H9 (cell line): ENCODE results near the gene USP7. TPM values are rescaled to one million over a fixed set of nuclear protein-coding genes. Genes with fewer than 3 reads are reported as not detected.

Experiments
- DNase-seq: peaks from one replicate; pipeline ENCODE4 v3.0.0-alpha.2; 2017
- H2AFZ ChIP-seq: one replicate; pipeline ENCODE4 v1.6.1; 2013; ENCODE audit warnings: mild to moderate bottlenecking, low read length, control low read depth, moderate library complexity
- H2AK5ac ChIP-seq: 2 replicates; pipeline ENCODE4 v1.6.1; 2013; ENCODE audit warnings: low read length, control low read depth, mixed read lengths; ENCODE audit not compliant: insufficient read length
- H2BK120ac ChIP-seq: one replicate; pipeline ENCODE4 v1.6.1; 2013; ENCODE audit warnings: low read depth, mild to moderate bottlenecking, low read length, control low read depth, inconsistent platforms; ENCODE audit not compliant: poor library complexity, severe bottlenecking
- H2BK12ac ChIP-seq: 2 replicates; pipeline ENCODE4 v1.6.1; 2013; ENCODE audit warnings: low read length, control low read depth, mixed read lengths, low read depth; ENCODE audit not compliant: insufficient read length
- H2BK15ac ChIP-seq: 2 replicates; pipeline ENCODE4 v1.6.1; 2013; ENCODE audit warnings: low read depth, low read length, control low read depth
- H2BK20ac ChIP-seq: one replicate; pipeline ENCODE4 v1.6.1; 2013; ENCODE audit warnings: low read depth, mild to moderate bottlenecking, low read length, control low read depth, inconsistent platforms; ENCODE audit not compliant: poor library complexity, severe bottlenecking
- H2BK5ac ChIP-seq: 2 replicates; pipeline ENCODE4 v1.6.1; 2013; ENCODE audit warnings: low read length, control low read depth, mixed read lengths; ENCODE audit not compliant: insufficient read length
- H3K14ac ChIP-seq: 2 replicates; pipeline ENCODE4 v1.6.1; 2013; ENCODE audit warnings: low read length, control low read depth; ENCODE audit not compliant: insufficient read depth
- H3K18ac ChIP-seq: 2 replicates; pipeline ENCODE4 v1.6.1; 2013; ENCODE audit warnings: low read depth, mild to moderate bottlenecking, mixed read lengths, low read length, control low read depth; ENCODE audit not compliant: insufficient read length
- H3K23ac ChIP-seq: 2 replicates; pipeline ENCODE4 v1.6.1; 2013; ENCODE audit warnings: low read length, control low read depth, mixed read lengths, low read depth; ENCODE audit not compliant: insufficient read length
- H3K23me2 ChIP-seq: 2 replicates; pipeline ENCODE4 v1.6.1; 2013; ENCODE audit warnings: low read depth, mild to moderate bottlenecking, mixed read lengths, low read length, control low read depth; ENCODE audit not compliant: insufficient read length, poor library complexity, severe bottlenecking
- H3K27ac ChIP-seq: 2 replicates; pipeline ENCODE4 v1.5.1; 2013; ENCODE audit warnings: low read length, control low read depth, mixed read lengths, low read depth; ENCODE audit not compliant: insufficient read length
- H3K27me3 ChIP-seq: 2 replicates; pipeline ENCODE4 v1.6.1; 2013; ENCODE audit warnings: low read length, control low read depth, inconsistent platforms; ENCODE audit not compliant: insufficient read depth
- H3K4ac ChIP-seq: 2 replicates; pipeline ENCODE4 v1.6.1; 2013; ENCODE audit warnings: low read depth, mild to moderate bottlenecking, control low read depth, inconsistent platforms, low read length, moderate library complexity
- H3K4me1 ChIP-seq: 2 replicates; pipeline ENCODE4 v1.6.1; 2013; ENCODE audit warnings: low read length, control low read depth, inconsistent platforms; ENCODE audit not compliant: insufficient read depth
- H3K4me2 ChIP-seq: 2 replicates; pipeline ENCODE4 v1.6.1; 2013; ENCODE audit warnings: low read length, control low read depth, mixed read lengths; ENCODE audit not compliant: insufficient read length, insufficient read depth
- H3K56ac ChIP-seq: 2 replicates; pipeline ENCODE4 v1.6.1; 2013; ENCODE audit warnings: low read depth, mild to moderate bottlenecking, mixed read lengths, low read length, control low read depth; ENCODE audit not compliant: insufficient read length
- H3K79me1 ChIP-seq: 2 replicates; pipeline ENCODE4 v1.6.1; 2013; ENCODE audit warnings: low read depth, mild to moderate bottlenecking, moderate library complexity, low read length, control low read depth, inconsistent platforms; ENCODE audit not compliant: insufficient read depth, poor library complexity, severe bottlenecking
- H3K79me2 ChIP-seq: 2 replicates; pipeline ENCODE4 v1.6.1; 2013; ENCODE audit warnings: low read length, control low read depth, inconsistent platforms; ENCODE audit not compliant: insufficient read depth
- H3K9ac ChIP-seq: 2 replicates; pipeline ENCODE4 v1.6.1; 2013; ENCODE audit warnings: low read length, control low read depth, mixed read lengths; ENCODE audit not compliant: insufficient read length; ENCODE audit errors: extremely low read depth
- H3K9me3 ChIP-seq: one replicate; pipeline ENCODE4 v1.6.1; 2013; ENCODE audit warnings: low read depth, low read length, inconsistent platforms; ENCODE audit not compliant: control insufficient read depth
- H3T11ph ChIP-seq: one replicate; pipeline ENCODE4 v1.6.1; 2013; ENCODE audit warnings: mild to moderate bottlenecking, low read length, control low read depth, inconsistent platforms
- H4K20me1 ChIP-seq: one replicate; pipeline ENCODE4 v1.6.1; 2013; ENCODE audit not compliant: control insufficient read depth, insufficient read length, insufficient read depth
- H4K5ac ChIP-seq: 2 replicates; pipeline ENCODE4 v1.6.1; 2013; ENCODE audit warnings: low read depth, mild to moderate bottlenecking, mixed read lengths, low read length, control low read depth; ENCODE audit not compliant: insufficient read length
- H4K8ac ChIP-seq: replicated peaks from 2 replicates; pipeline ENCODE4 v1.6.1; 2013; ENCODE audit warnings: low read length, control low read depth, mixed read lengths, low read depth; ENCODE audit not compliant: insufficient read length
- H4K91ac ChIP-seq: 2 replicates; pipeline ENCODE4 v1.6.1; 2013; ENCODE audit warnings: low read depth, mild to moderate bottlenecking, moderate library complexity, mixed read lengths, low read length, control low read depth; ENCODE audit not compliant: insufficient read length
- H3K27ac Mint-ChIP-seq, 3 experiments: 2 replicates in 2 of 3; 3 replicates in 1 of 3; pipeline ENCODE4 v1.8.0; 2020 to 2021; ENCODE audit warnings: mixed read lengths in 3 of 3, mild to moderate bottlenecking in 1 of 3, moderate library complexity in 1 of 3
- H3K27me3 Mint-ChIP-seq: 2 replicates; pipeline ENCODE4 v1.8.0; 2021; ENCODE audit warnings: low read depth, mild to moderate bottlenecking, moderate library complexity, mixed read lengths
- H3K36me3 Mint-ChIP-seq, 3 experiments: 2 replicates in 2 of 3; 3 replicates in 1 of 3; pipeline ENCODE4 v1.8.0; 2020 to 2021; ENCODE audit warnings: low read depth in 3 of 3, mixed read lengths in 3 of 3; ENCODE audit not compliant: insufficient read depth in 1 of 3
- H3K4me1 Mint-ChIP-seq, 2 experiments: 2 replicates each; pipeline ENCODE4 v1.8.0; 2020; ENCODE audit warnings: mixed read lengths in 2 of 2
- H3K4me3 Mint-ChIP-seq, 2 experiments: 2 replicates in 1 of 2; 3 replicates in 1 of 2; pipeline ENCODE4 v1.8.0; 2020 to 2021; ENCODE audit warnings: mild to moderate bottlenecking in 2 of 2, mixed read lengths in 2 of 2, moderate library complexity in 1 of 2
- H3K9me3 Mint-ChIP-seq, 2 experiments: 2 replicates in 1 of 2; 3 replicates in 1 of 2; pipeline ENCODE4 v1.8.0; 2020; ENCODE audit warnings: mild to moderate bottlenecking in 2 of 2, mixed read lengths in 2 of 2, moderate library complexity in 1 of 2
- CTCF ChIP-seq: fragments of 200-600 bp; sonication (generic); conservative IDR thresholded peaks from 3 replicates; pipeline ENCODE4 v1.8.0; 2021; ENCODE audit warnings: antibody characterized with exemption, mild to moderate bottlenecking
- WGBS: extraction: QIAGEN DNeasy Blood & Tissue Kit; methylation state at CpG from one replicate; pipeline ENCODE4 v1.1.7; 2013; ENCODE audit warnings: missing lambda C conversion rate, low lambda C conversion rate, mixed read lengths; ENCODE audit not compliant: insufficient read length; ENCODE audit errors: extremely low coverage; 5-methylcytosine and 5-hydroxymethylcytosine counted together
- total RNA-seq: library from RNA; stranded (reverse); gene quantifications from 2 replicates; pipeline ENCODE4 v1.2.1, GENCODE V29; 2021

USP7 gene
- total RNA-seq, 1 experiment from 2014 or later: 192 TPM

GRCh38 chr16:9004183-9004582 is 40.5 kb upstream of the USP7 start:
- Histone ChIP-seq H3K56ac (no peak overlapping the region), H3K23me2 (no peaks in the 10 kb centered on the region), H3K79me2 (no peaks in the 10 kb centered on the region), H3K4me1 (no peaks in the 10 kb centered on the region), H2BK12ac (no peak overlapping the region), H2BK20ac (no peak overlapping the region), H4K20me1 (no peaks in the 10 kb centered on the region), H3K9ac (no peak overlapping the region), H3K27me3 (no peaks in the 10 kb centered on the region), H4K91ac (no peak overlapping the region), H2BK5ac (no peak overlapping the region), H2BK15ac (no peak overlapping the region), H3K4ac (no peak overlapping the region), H3K27ac (no peak overlapping the region), H2BK120ac (no peak overlapping the region), H3K14ac (no peak overlapping the region), H4K5ac (no peak overlapping the region), H3K4me2 (no peak overlapping the region), H2AK5ac (no peak overlapping the region), H3K18ac (no peak overlapping the region), H3K79me1 (no peaks in the 10 kb centered on the region), H3K23ac (no peak overlapping the region), H3T11ph (no peak overlapping the region), H2AFZ (no peak overlapping the region), H4K8ac (no peak overlapping the region), H3K9me3 (no peaks in the 10 kb centered on the region)
- Mint-ChIP-seq H3K27ac (no peak overlapping the region), H3K4me1 (peaks cover 2 to 7% of the 10 kb centered on the region in 2 experiments; a peak in 2 of 4 replicates), H3K27me3 (peaks cover 14% of the 10 kb centered on the region), H3K4me3 (no peak overlapping the region), H3K36me3 (no peaks in the 10 kb centered on the region; a peak in 1 of 7 replicates), H3K9me3 (no peaks in the 10 kb centered on the region)
- WGBS: no CpG with 5 or more reads among the region's 4 CpGs
- DNase-seq: no peak
- no peak for TF ChIP-seq CTCF
